Measurements from ENCODE around the gene ZNF292.

Gene ZNF292

DNA sequence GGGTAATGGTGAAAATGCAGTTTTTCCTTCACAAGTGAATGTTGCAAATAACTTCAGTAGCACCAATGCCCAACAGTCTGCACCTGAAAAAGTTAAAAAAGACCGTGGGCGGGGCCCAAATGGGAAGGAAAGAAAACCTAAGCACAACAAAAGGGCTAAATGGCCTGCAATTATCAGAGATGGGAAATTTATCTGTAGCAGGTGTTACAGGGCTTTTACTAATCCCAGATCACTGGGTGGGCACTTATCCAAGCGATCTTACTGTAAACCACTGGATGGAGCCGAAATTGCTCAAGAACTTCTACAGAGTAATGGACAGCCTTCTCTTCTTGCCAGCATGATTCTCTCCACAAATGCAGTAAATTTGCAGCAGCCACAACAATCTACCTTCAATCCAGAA is 102.2 kb downstream of the ZNF292 start:
- no peaks in the 10 kb centered on the region for H3K27me3 ChIP-seq (ENCODE audit: control insufficient read depth, insufficient read depth, low read length)
- H3K9ac ChIP-seq (ENCODE audit: low read length): no peak overlapping the region
- H3K36me3 ChIP-seq (ENCODE audit: control insufficient read depth, insufficient read depth, low read length): peaks cover 10% of the 10 kb centered on the region
- no peak overlapping the region for H3K4me3 ChIP-seq (ENCODE audit: low read length)
- no peaks in the 10 kb centered on the region for H3K4me1 ChIP-seq (ENCODE audit: control insufficient read depth, insufficient read depth, low read length)
- no peak overlapping the region for H3K27ac ChIP-seq (ENCODE audit: low read depth, low read length)

DNA sequence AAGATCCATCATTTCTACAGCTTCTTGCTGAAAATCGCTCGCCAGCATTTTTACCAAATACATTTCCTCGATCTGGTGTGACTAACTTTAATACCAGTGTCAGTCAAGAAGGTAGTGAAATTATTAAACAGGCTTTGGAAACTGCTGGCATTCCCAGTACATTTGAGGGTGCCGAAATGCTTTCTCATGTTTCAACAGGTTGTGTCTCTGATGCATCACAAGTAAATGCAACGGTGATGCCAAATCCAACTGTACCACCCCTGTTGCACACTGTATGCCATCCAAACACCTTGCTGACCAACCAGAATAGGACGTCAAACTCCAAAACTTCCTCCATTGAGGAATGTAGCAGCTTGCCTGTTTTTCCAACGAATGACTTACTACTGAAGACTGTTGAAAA is 102.6 kb downstream of the ZNF292 start:
- Histone ChIP-seq H3K9ac (ENCODE audit: low read length) (no peak overlapping the region), H3K27me3 (ENCODE audit: control insufficient read depth, insufficient read depth, low read length) (no peaks in the 10 kb centered on the region), H3K4me1 (ENCODE audit: control insufficient read depth, insufficient read depth, low read length) (no peaks in the 10 kb centered on the region), H3K27ac (ENCODE audit: low read depth, low read length) (no peak overlapping the region), H3K4me3 (ENCODE audit: low read length) (no peak overlapping the region), H3K36me3 (ENCODE audit: control insufficient read depth, insufficient read depth, low read length) (peaks cover 10% of the 10 kb centered on the region)

DNA sequence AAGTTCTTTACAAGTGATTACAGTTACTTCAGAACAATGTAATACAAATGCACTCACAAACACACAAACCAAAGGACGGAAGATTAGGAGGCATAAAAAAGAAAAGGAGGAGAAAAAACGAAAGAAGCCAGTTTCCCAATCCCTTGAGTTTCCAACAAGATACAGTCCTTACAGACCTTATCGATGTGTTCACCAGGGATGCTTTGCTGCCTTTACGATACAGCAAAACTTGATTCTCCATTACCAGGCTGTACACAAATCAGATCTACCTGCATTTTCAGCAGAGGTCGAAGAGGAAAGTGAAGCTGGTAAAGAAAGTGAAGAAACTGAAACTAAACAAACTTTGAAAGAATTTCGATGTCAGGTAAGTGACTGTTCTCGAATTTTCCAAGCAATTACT is 104.4 kb downstream of the ZNF292 start:
- H3K27ac ChIP-seq (ENCODE audit: low read depth, low read length): no peak overlapping the region
- H3K4me1 ChIP-seq (ENCODE audit: control insufficient read depth, insufficient read depth, low read length): no peaks in the 10 kb centered on the region
- H3K27me3 ChIP-seq (ENCODE audit: control insufficient read depth, insufficient read depth, low read length): no peaks in the 10 kb centered on the region
- no peak overlapping the region for H3K4me3 ChIP-seq (ENCODE audit: low read length)
- H3K36me3 ChIP-seq (ENCODE audit: control insufficient read depth, insufficient read depth, low read length): peaks cover 4% of the 10 kb centered on the region
- H3K9ac ChIP-seq (ENCODE audit: low read length): no peak overlapping the region

DNA sequence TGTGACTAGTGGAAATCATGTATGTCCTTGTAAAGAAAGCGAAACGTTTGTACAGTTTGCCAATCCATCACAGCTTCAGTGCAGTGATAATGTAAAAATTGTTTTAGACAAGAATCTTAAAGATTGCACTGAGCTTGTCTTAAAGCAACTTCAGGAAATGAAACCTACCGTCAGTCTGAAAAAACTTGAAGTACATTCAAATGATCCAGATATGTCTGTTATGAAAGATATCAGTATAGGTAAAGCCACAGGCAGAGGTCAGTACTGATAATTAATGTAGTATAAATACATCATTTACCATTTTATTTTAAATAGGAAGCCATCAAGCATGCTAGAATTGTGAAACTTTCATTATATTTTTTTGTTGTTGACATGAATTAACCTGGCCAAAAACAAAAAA is 106.2 kb downstream of the ZNF292 start:
- Histone ChIP-seq H3K9ac (ENCODE audit: low read length) (no peak overlapping the region), H3K27ac (ENCODE audit: low read depth, low read length) (no peak overlapping the region), H3K27me3 (ENCODE audit: control insufficient read depth, insufficient read depth, low read length) (no peaks in the 10 kb centered on the region), H3K36me3 (ENCODE audit: control insufficient read depth, insufficient read depth, low read length) (no peaks in the 10 kb centered on the region), H3K4me1 (ENCODE audit: control insufficient read depth, insufficient read depth, low read length) (no peaks in the 10 kb centered on the region), H3K4me3 (ENCODE audit: low read length) (no peak overlapping the region)

DNA sequence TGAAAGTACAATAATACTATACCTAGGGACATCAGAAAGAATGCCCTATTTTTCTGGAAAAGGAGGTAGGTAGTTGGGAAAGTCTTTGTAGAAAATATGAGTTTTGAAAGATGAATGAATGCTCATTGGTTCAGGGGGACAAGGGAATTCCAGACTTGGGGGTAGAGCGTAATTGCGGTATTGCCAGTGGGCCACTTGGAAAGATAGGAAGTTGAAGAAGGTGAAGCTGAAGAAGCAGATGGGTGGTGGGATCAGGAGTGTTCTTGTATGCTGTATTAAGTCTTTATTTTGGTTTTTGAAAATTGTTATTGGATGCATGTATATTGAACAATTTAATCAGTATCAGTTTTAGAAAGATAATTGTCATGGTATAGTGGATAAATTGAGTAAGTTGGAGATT is 109.1 kb downstream of the ZNF292 start:
- Histone ChIP-seq H3K36me3 (ENCODE audit: control insufficient read depth, insufficient read depth, low read length) (no peaks in the 10 kb centered on the region), H3K27me3 (ENCODE audit: control insufficient read depth, insufficient read depth, low read length) (no peaks in the 10 kb centered on the region), H3K9ac (ENCODE audit: low read length) (no peak overlapping the region), H3K27ac (ENCODE audit: low read depth, low read length) (no peak overlapping the region), H3K4me3 (ENCODE audit: low read length) (no peak overlapping the region), H3K4me1 (ENCODE audit: control insufficient read depth, insufficient read depth, low read length) (no peaks in the 10 kb centered on the region)

DNA sequence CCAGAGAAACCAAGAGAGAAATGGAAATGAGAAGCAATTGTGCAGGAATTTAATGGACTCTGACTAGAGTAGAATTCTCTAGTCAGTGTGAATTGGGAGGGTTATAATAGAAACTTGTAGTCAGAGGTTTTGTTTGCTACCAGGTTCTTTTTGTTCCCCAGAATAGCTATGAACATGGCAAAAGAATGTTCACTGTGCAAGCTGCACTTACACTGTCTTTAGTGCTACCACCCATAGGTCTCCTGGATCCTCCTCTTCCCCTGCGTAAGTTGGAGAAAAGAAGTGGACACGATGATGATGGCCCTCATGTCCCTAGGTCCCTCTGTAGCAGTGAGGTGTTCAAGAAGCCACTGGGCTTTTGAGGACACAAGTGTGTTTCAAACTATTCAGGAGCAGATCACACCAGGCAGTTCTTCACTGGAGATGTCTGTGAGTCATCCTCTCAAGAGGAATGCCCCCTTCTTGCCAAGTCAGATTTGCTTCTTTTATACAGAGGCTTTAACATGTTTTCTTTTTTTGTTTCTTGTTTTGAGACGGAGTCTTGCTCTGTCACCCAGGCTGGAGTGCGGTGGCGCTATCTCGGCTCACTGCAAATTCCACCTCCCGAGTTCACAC is 119.4 kb downstream of the ZNF292 start:
- no peaks in the 10 kb centered on the region for H3K4me1 ChIP-seq (ENCODE audit: control insufficient read depth, insufficient read depth, low read length)
- no peaks in the 10 kb centered on the region for H3K27me3 ChIP-seq (ENCODE audit: control insufficient read depth, insufficient read depth, low read length)
- H3K36me3 ChIP-seq (ENCODE audit: control insufficient read depth, insufficient read depth, low read length): no peaks in the 10 kb centered on the region
- no peak overlapping the region for H3K9ac ChIP-seq (ENCODE audit: low read length)
- H3K27ac ChIP-seq (ENCODE audit: low read depth, low read length): no peak overlapping the region
- H3K4me3 ChIP-seq (ENCODE audit: low read length): no peak overlapping the region

DNA sequence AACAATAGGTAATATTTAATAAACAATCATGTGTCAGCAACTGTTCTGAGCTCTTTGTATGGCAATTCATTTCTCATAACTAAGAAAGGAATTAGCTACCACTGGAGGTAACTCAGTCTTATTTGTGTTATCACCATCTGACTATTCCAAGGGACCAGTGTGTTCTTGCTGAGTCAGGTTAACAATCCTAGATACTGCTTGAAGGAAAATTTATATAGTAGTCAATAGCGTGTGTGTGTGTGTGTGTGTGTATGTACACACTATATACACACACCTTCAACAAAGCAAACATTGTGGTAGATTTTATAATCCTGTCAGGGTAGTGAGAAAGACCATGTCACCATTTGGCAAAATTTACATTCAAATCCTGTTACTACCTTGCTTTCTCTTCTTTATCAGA is 121.3 kb downstream of the ZNF292 start:
- H3K36me3 ChIP-seq (ENCODE audit: control insufficient read depth, insufficient read depth, low read length): no peaks in the 10 kb centered on the region
- H3K4me3 ChIP-seq (ENCODE audit: low read length): no peak overlapping the region
- no peaks in the 10 kb centered on the region for H3K4me1 ChIP-seq (ENCODE audit: control insufficient read depth, insufficient read depth, low read length)
- no peak overlapping the region for H3K9ac ChIP-seq (ENCODE audit: low read length)
- no peaks in the 10 kb centered on the region for H3K27me3 ChIP-seq (ENCODE audit: control insufficient read depth, insufficient read depth, low read length)
- no peak overlapping the region for H3K27ac ChIP-seq (ENCODE audit: low read depth, low read length)

DNA sequence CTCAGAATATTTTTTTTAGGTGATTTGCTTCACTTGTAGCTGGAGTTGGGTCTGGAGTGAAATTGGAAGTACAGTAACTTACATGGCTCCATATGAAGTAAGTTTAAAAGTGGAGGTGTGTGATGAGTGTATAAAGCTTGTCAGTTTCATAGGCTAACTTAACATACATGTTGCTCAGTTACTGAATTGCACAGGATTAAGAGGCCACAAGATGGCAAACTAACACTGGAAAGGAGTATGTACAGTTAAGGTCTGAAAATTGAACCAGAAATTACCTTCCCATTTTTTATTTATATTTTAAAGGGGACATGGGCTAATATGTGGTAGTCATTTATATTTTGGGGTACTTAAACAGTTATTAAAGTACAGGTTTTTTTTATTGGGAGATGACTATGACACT is 121.8 kb downstream of the ZNF292 start:
- Histone ChIP-seq H3K36me3 (ENCODE audit: control insufficient read depth, insufficient read depth, low read length) (no peaks in the 10 kb centered on the region), H3K4me3 (ENCODE audit: low read length) (no peak overlapping the region), H3K27ac (ENCODE audit: low read depth, low read length) (no peak overlapping the region), H3K9ac (ENCODE audit: low read length) (no peak overlapping the region), H3K27me3 (ENCODE audit: control insufficient read depth, insufficient read depth, low read length) (no peaks in the 10 kb centered on the region), H3K4me1 (ENCODE audit: control insufficient read depth, insufficient read depth, low read length) (no peaks in the 10 kb centered on the region)

DNA sequence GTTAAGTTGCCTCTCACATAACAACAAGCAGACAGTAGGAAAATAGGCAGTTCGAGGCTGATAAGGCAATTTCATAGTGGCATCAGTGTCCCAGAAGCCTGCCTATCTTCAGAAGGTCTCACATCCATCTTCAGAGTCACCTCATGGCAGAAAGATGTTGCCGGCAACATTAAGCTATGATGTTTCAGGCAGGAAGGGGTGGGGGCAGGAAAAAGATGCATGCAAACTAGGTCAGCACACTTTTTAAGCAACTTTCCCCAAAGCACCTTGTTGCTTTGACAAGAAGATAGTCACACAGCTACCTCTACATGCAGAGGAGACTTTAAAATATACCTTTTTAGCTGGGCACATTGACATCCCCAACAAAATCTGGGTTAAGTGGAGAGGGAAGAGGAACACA is 123.8 kb downstream of the ZNF292 start:
- H3K36me3 ChIP-seq (ENCODE audit: control insufficient read depth, insufficient read depth, low read length): no peaks in the 10 kb centered on the region
- H3K9ac ChIP-seq (ENCODE audit: low read length): no peak overlapping the region
- no peaks in the 10 kb centered on the region for H3K27me3 ChIP-seq (ENCODE audit: control insufficient read depth, insufficient read depth, low read length)
- H3K4me3 ChIP-seq (ENCODE audit: low read length): no peak overlapping the region
- H3K4me1 ChIP-seq (ENCODE audit: control insufficient read depth, insufficient read depth, low read length): no peaks in the 10 kb centered on the region
- H3K27ac ChIP-seq (ENCODE audit: low read depth, low read length): no peak overlapping the region

DNA sequence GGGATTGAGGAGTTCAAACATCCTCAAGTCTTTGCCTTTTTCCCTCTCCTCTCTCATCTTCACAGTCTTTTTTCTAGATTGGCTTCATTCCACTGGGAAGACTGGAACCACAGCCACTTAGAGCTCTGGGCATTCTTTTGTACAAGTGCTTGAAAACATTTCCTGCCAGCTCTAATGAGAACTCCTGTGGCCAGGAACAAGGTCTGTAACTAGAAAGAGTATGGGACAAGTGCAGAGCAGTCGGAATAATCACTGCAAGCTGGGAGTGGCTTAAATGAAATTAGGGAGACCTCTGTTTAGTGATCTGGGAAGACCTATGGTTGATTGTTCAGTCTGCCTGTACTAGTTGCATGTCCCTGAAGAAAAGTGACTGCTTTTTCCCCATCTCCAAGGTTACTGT is 126.1 kb downstream of the ZNF292 start:
- no peak overlapping the region for H3K27ac ChIP-seq (ENCODE audit: low read depth, low read length)
- no peaks in the 10 kb centered on the region for H3K4me1 ChIP-seq (ENCODE audit: control insufficient read depth, insufficient read depth, low read length)
- H3K4me3 ChIP-seq (ENCODE audit: low read length): no peak overlapping the region
- H3K36me3 ChIP-seq (ENCODE audit: control insufficient read depth, insufficient read depth, low read length): no peaks in the 10 kb centered on the region
- no peaks in the 10 kb centered on the region for H3K27me3 ChIP-seq (ENCODE audit: control insufficient read depth, insufficient read depth, low read length)
- H3K9ac ChIP-seq (ENCODE audit: low read length): no peak overlapping the region

DNA sequence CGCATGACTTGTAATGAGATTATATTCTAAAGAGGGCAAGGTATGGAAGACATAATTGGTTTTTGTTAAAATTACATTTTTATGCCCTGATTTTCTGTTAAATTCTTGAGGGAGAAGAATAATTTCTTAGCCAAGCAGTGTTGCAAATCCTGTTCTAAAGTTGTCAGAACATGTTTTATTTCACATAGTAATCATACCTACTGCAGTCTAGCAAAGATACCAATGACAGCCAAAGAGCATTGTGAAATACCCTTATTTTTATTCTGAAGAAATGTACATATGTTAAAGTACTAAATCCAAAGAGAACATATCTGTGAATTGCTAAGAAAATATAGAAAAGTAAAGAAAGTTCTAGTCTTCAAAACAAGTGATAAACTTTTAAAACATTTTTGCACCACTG is 127.4 kb downstream of the ZNF292 start:
- no peak overlapping the region for H3K4me3 ChIP-seq (ENCODE audit: low read length)
- no peak overlapping the region for H3K27ac ChIP-seq (ENCODE audit: low read depth, low read length)
- H3K4me1 ChIP-seq (ENCODE audit: control insufficient read depth, insufficient read depth, low read length): no peaks in the 10 kb centered on the region
- no peak overlapping the region for H3K9ac ChIP-seq (ENCODE audit: low read length)
- H3K36me3 ChIP-seq (ENCODE audit: control insufficient read depth, insufficient read depth, low read length): no peaks in the 10 kb centered on the region
- no peaks in the 10 kb centered on the region for H3K27me3 ChIP-seq (ENCODE audit: control insufficient read depth, insufficient read depth, low read length)

DNA sequence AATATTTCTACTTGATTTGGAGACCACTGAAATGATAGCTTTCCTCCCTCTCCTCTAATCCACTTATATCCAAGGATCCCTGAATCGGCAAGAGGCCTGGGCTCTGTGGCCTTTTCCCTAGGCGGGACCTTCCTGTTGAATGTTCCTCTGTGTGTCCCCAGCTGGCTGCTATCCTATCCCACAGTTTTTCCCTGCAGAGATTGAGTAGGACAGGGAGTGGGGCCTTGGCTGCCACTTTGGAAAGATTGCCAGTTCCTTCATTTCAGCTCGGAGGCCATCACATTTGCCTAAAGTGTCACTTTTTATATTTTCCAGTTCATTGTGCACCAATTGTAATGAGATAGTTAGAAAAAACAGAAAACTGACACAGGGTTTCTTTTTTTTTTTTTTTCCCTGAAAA is 128.1 kb downstream of the ZNF292 start:
- no peaks in the 10 kb centered on the region for H3K27me3 ChIP-seq (ENCODE audit: control insufficient read depth, insufficient read depth, low read length)
- no peaks in the 10 kb centered on the region for H3K4me1 ChIP-seq (ENCODE audit: control insufficient read depth, insufficient read depth, low read length)
- no peak overlapping the region for H3K27ac ChIP-seq (ENCODE audit: low read depth, low read length)
- no peaks in the 10 kb centered on the region for H3K36me3 ChIP-seq (ENCODE audit: control insufficient read depth, insufficient read depth, low read length)
- no peak overlapping the region for H3K9ac ChIP-seq (ENCODE audit: low read length)
- H3K4me3 ChIP-seq (ENCODE audit: low read length): no peak overlapping the region

DNA sequence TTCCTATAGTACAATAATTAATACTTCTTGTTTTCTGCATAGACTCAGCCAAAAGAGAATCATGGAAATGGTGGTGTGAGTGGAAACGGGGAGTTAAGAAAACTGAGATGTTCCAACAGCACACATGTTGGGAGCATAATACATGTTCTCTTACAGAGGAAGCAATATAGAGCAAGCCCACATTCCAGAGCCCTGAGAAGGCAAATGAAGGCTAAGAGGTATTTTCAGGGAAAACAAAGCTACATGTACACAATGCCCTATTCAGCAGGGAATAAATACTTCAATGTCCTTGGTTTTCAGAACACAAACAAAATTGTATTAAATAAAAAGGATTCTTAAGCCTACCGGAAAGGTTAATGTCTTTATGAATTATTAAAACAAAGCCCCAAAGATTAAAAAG is 131.9 kb downstream of the ZNF292 start:
- Histone ChIP-seq H3K4me1 (ENCODE audit: control insufficient read depth, insufficient read depth, low read length) (no peaks in the 10 kb centered on the region), H3K27ac (ENCODE audit: low read depth, low read length) (no peak overlapping the region), H3K27me3 (ENCODE audit: control insufficient read depth, insufficient read depth, low read length) (no peaks in the 10 kb centered on the region), H3K36me3 (ENCODE audit: control insufficient read depth, insufficient read depth, low read length) (no peaks in the 10 kb centered on the region), H3K4me3 (ENCODE audit: low read length) (no peak overlapping the region), H3K9ac (ENCODE audit: low read length) (no peak overlapping the region)

Data from rectal smooth muscle tissue (tissue), 1 donor.